ENCODE measurements around the gene TUBB4A. TPM values are rescaled to one million over a fixed set of nuclear protein-coding genes. Genes with fewer than 3 reads are reported as not detected.

TUBB4A gene
- total and polyA plus RNA-seq, 2 of the 8 experiments (the other 6 are each of a cell fraction or from before 2014, with no cell fraction given), result 16.8 to 30.4 TPM

- Histone ChIP-seq H4K5ac (ENCODE audit: insufficient read length, low read depth, low read length) (no peak overlapping the region), H2AK5ac (ENCODE audit: low read depth, low read length) (no peak overlapping the region), H4K8ac (ENCODE audit: extremely low read depth, insufficient read depth, low read length) (no peak overlapping the region), H3K9me3 (ENCODE audit: insufficient read depth in 2 of 2, low read depth in 1 of 2, low read length in 1 of 2) (no peaks in the 10 kb centered on the region), H3K4me3 (ENCODE audit: extremely low read depth in 1 of 4, insufficient read depth in 2 of 4, low read depth in 3 of 4, low read length in 4 of 4) (no peak overlapping the region), H3K4me1 (replicated peaks in 1 of 4; ENCODE audit: control insufficient read depth in 3 of 4, insufficient read depth in 4 of 4, low read length in 3 of 4) (no peaks in the 10 kb centered on the region), H3K79me1 (ENCODE audit: low read depth, low read length) (no peaks in the 10 kb centered on the region), H3K36me3 (ENCODE audit: control insufficient read depth in 2 of 4, insufficient read depth in 4 of 4, low read length in 3 of 4) (no peaks in the 10 kb centered on the region), H2BK120ac (replicated peaks; ENCODE audit: low read depth, low read length) (no peak overlapping the region), H3K14ac (ENCODE audit: insufficient read length) (no peak overlapping the region), H2BK12ac (ENCODE audit: low read depth, low read length) (no peak overlapping the region), H3K27ac (ENCODE audit: low read depth, low read length) (no peak overlapping the region), H2BK15ac (ENCODE audit: low read length) (no peak overlapping the region), H4K91ac (replicated peaks; ENCODE audit: insufficient read length, low read length) (no peak overlapping the region), H2BK5ac (ENCODE audit: low read depth, low read length) (no peak overlapping the region), H3K23ac (ENCODE audit: insufficient read length) (no peak overlapping the region), H3K79me2 (ENCODE audit: control insufficient read depth in 1 of 2, insufficient read depth in 2 of 2, low read length in 2 of 2) (no peaks in the 10 kb centered on the region), H3K56ac (replicated peaks; ENCODE audit: insufficient read length, low read depth, low read length) (no peak overlapping the region), H3K9ac (replicated peaks in 1 of 4; ENCODE audit: extremely low read depth in 1 of 4, low read depth in 3 of 4, low read length in 3 of 4) (no peak overlapping the region), H3K23me2 (ENCODE audit: low read depth, low read length) (no peaks in the 10 kb centered on the region), H3K4ac (replicated peaks; ENCODE audit: insufficient read length, low read depth, low read length) (no peak overlapping the region), H3K4me2 (ENCODE audit: insufficient read depth in 1 of 2, low read depth in 2 of 2, low read length in 2 of 2) (no peak overlapping the region), H3K18ac (ENCODE audit: extremely low read depth, low read length) (no peak overlapping the region), H2BK20ac (ENCODE audit: low read length) (no peak overlapping the region), H4K20me1 (replicated peaks in 1 of 2; ENCODE audit: control insufficient read depth in 1 of 2, insufficient read depth in 2 of 2, low read length in 2 of 2) (no peaks in the 10 kb centered on the region), H2AFZ (ENCODE audit: low read length) (no peak overlapping the region), H3K27me3 (replicated peaks in 1 of 4; ENCODE audit: control insufficient read depth in 3 of 4, extremely low read depth in 1 of 4, insufficient read depth in 3 of 4, low read length in 3 of 4) (peaks cover 0 to 2% (median 0%) of the 10 kb centered on the region in 4 experiments; a peak in 1 of 7 replicates)
- no peak for FAIRE-seq
- CTCF ChIA-PET (ENCODE audit: partially characterized antibody), result interaction anchor here (0.9 kb wide), 1 partner anchor 78 kb away, joined by 3 read pairs; no protein-coding TSS in a partner anchor
- 89% methylated on average over 2 of the region's 2 CpGs; no CpG with 5 or more reads in 1 of the 2 experiments for WGBS, 2 experiments (ENCODE audit: extremely low coverage in 1 of 2, insufficient coverage in 1 of 2, insufficient read length in 1 of 2, insufficient replicate concordance in 2 of 2, low coverage in 1 of 2, low lambda C conversion rate in 2 of 2, missing lambda C conversion rate in 1 of 2)
- DNase-seq (ENCODE audit: low read depth in 1 of 2, low spot score in 2 of 2), result no peak
- TF ChIP-seq POLR2A (IDR thresholded peaks at IDR 0.05; ENCODE audit: control extremely low read depth in 1 of 2, low read depth in 2 of 2, low read length in 2 of 2) (no peak), TAF7 (optimal IDR thresholded peaks at IDR 0.05; ENCODE audit: borderline replicate concordance, low read depth, low read length) (no peak), SIX5 (IDR thresholded peaks at IDR 0.05; ENCODE audit: low read depth, low read length) (no peak)
- POLR2A ChIA-PET (ENCODE audit: partially characterized antibody), result interaction anchor here (0.6 to 2.4 kb wide), 5 partner anchors 9 to 586 kb away, joined by 3 to 7 read pairs (median 3); partner anchors contain the start of gene TUBB4A
These were observed 12.0 kb downstream of the TUBB4A start for GRCh38 chr19:6490134-6490533.

Measured in H1 (cell line).